Occipital lobe (tissue), 2 donors: ENCODE results near the gene SPEM2. TPM values are rescaled to one million over a fixed set of nuclear protein-coding genes. Genes with fewer than 3 reads are reported as not detected.
"Not testable (repeated sequence)": the region's sequence is repeated elsewhere in the genome, so short reads cannot be mapped to it uniquely, and the experiment has no call there.

Source experiments
- DNase-seq: peaks from one replicate; lab custom pipeline; 2025; lab: John Stamatoyannopoulos, UW
- total RNA-seq: library from RNA; depleted of rRNA; stranded (reverse); fragments of >200 nt; gene quantifications from one replicate; pipeline ENCODE4 v1.2.3, GENCODE V29; 2014

The SPEM2 gene
- total RNA-seq, 1 donor from 2014 or later = not detected

GRCh38 chr17:7471729-7472128 lies 46.3 kb downstream of the SPEM2 start:
- DNase-seq = no peak

GRCh38 chr17:7474767-7475166 lies 49.4 kb downstream of the SPEM2 start:
- not testable (repeated sequence) for DNase-seq

GRCh38 chr17:7475764-7476422 lies 50.5 kb downstream of the SPEM2 start:
- DNase-seq = no peak

- DNase-seq = no peak
Measured at GRCh38 chr17:7476494-7476893, 51.1 kb downstream of the SPEM2 start.

- DNase-seq = no peak
Measured at GRCh38 chr17:7476951-7477350, 51.5 kb downstream of the SPEM2 start.

Other genes with a start within 250 kb of the SPEM2 start
- gene ASGR1, start 246.2 kb upstream of the SPEM2 start, total RNA-seq = 15.6 TPM
- gene DLG4, start 205.8 kb upstream of the SPEM2 start, total RNA-seq = 131 TPM
- gene ACADVL, start 205.7 kb upstream of the SPEM2 start, total RNA-seq = 77.2 TPM
- gene DVL2, start 191.1 kb upstream of the SPEM2 start, total RNA-seq = 49.1 TPM
- 33.7 TPM for gene PHF23, start 186.2 kb upstream of the SPEM2 start, total RNA-seq
- gene GABARAP, start 183.2 kb upstream of the SPEM2 start, total RNA-seq = 93.3 TPM
- 26.5 TPM for gene CTDNEP1, start 173.9 kb upstream of the SPEM2 start, total RNA-seq
- 25.4 TPM for gene ELP5, start 173.4 kb upstream of the SPEM2 start, total RNA-seq
- 0.16 TPM for gene CLDN7, start 163.1 kb upstream of the SPEM2 start, total RNA-seq
- gene SLC2A4, start 143.9 kb upstream of the SPEM2 start, total RNA-seq = 0.16 TPM
- gene YBX2, start 131.0 kb upstream of the SPEM2 start, total RNA-seq = 2.7 TPM
- 156 TPM for gene EIF5A, start 118.0 kb upstream of the SPEM2 start, total RNA-seq
- gene GPS2, start 110.3 kb upstream of the SPEM2 start, total RNA-seq = 29.5 TPM
- 46.6 TPM for gene NEURL4, start 96.3 kb upstream of the SPEM2 start, total RNA-seq
- gene ACAP1, start 89.1 kb upstream of the SPEM2 start, total RNA-seq = not detected
- 3.9 TPM for gene KCTD11, start 73.5 kb upstream of the SPEM2 start, total RNA-seq
- not detected for gene TMEM95, start 70.5 kb upstream of the SPEM2 start, total RNA-seq
- 0.94 TPM for gene TNK1, start 44.5 kb upstream of the SPEM2 start, total RNA-seq
- gene PLSCR3, start 31.1 kb upstream of the SPEM2 start, total RNA-seq = 10.0 TPM
- gene TMEM256, start 21.5 kb upstream of the SPEM2 start, total RNA-seq = 55.2 TPM
- 9.2 TPM for gene NLGN2, start 17.8 kb upstream of the SPEM2 start, total RNA-seq
- not detected for gene SPEM1, start 5.3 kb upstream of the SPEM2 start, total RNA-seq
- gene SPEM3, start 3.2 kb downstream of the SPEM2 start, total RNA-seq = not detected
- 3.7 TPM for gene TMEM102, start 9.8 kb downstream of the SPEM2 start, total RNA-seq
- 18.2 TPM for gene FGF11, start 13.9 kb downstream of the SPEM2 start, total RNA-seq
- gene CHRNB1, start 19.4 kb downstream of the SPEM2 start, total RNA-seq = 17.2 TPM
- gene ZBTB4, start 54.0 kb downstream of the SPEM2 start, total RNA-seq = 17.6 TPM
- not detected for gene SLC35G6, start 55.8 kb downstream of the SPEM2 start, total RNA-seq
- gene POLR2A, start 58.8 kb downstream of the SPEM2 start, total RNA-seq = 54.6 TPM
- gene TNFSF12, start 123.4 kb downstream of the SPEM2 start, total RNA-seq = 3.3 TPM
- 0.31 TPM for gene TNFSF13, start 133.1 kb downstream of the SPEM2 start, total RNA-seq
- 84.8 TPM for gene SENP3, start 136.3 kb downstream of the SPEM2 start, total RNA-seq
- gene CD68, start 154.0 kb downstream of the SPEM2 start, total RNA-seq = 0.62 TPM
- gene MPDU1, start 158.2 kb downstream of the SPEM2 start, total RNA-seq = 34.8 TPM
- gene SOX15, start 164.5 kb downstream of the SPEM2 start, total RNA-seq = 0.47 TPM
- gene FXR2, start 189.3 kb downstream of the SPEM2 start, total RNA-seq = 51.9 TPM
- gene SAT2, start 202.2 kb downstream of the SPEM2 start, total RNA-seq = 32.8 TPM
- gene SHBG, start 204.5 kb downstream of the SPEM2 start, total RNA-seq = not detected
- 5.0 TPM for gene ATP1B2, start 225.3 kb downstream of the SPEM2 start, total RNA-seq